Suprapubic skin (tissue), 4 donors: ENCODE measurements around the gene EIF4EBP2. TPM values are rescaled to one million over a fixed set of nuclear protein-coding genes. Genes with fewer than 3 reads are reported as not detected.
A peak's percentile ranks its signal among the peaks of the same experiment; 100 is the strongest.

Experiments
- DNase-seq, 2 donors: peaks; one replicate each; pipeline ENCODE4 v3.0.0-alpha.2; 2019; ENCODE audit warnings: low spot score in 2 of 2
- H3K27ac ChIP-seq: fragments of 200-600 bp; sonication (generic); one replicate; pipeline ENCODE4 v1.5.1; 2019
- H3K27me3 ChIP-seq: fragments of 200-600 bp; sonication (generic); one replicate; pipeline ENCODE4 v1.5.1; 2019
- H3K36me3 ChIP-seq: fragments of 200-600 bp; sonication (generic); one replicate; pipeline ENCODE4 v1.5.1; 2019
- H3K4me1 ChIP-seq: fragments of 200-600 bp; sonication (generic); one replicate; pipeline ENCODE4 v1.5.1; 2019
- H3K4me3 ChIP-seq: fragments of 200-600 bp; sonication (generic); one replicate; pipeline ENCODE4 v1.5.1; 2019; ENCODE audit warnings: mild to moderate bottlenecking
- H3K9me3 ChIP-seq: fragments of 200-600 bp; sonication (generic); one replicate; pipeline ENCODE4 v1.5.1; 2019
- CTCF ChIP-seq, 2 donors: fragments of 200-600 bp in 1 of 2; fragments of 450-650 bp in 1 of 2; sonication (generic) in 1 of 2; IDR thresholded peaks; one replicate each; pipeline ENCODE4 v1.5.1; 2016 to 2019; ENCODE audit warnings: antibody characterized with exemption in 2 of 2, mild to moderate bottlenecking in 1 of 2, moderate library complexity in 1 of 2
- EP300 ChIP-seq: sonication (generic); formaldehyde crosslinking; IDR thresholded peaks from one replicate; pipeline ENCODE4 v1.6.1; 2017; ENCODE audit warnings: antibody characterized with exemption
- POLR2A ChIP-seq, 2 donors: fragments of 450-650 bp; IDR thresholded peaks; one replicate each; pipeline ENCODE4 v1.6.1; 2017; ENCODE audit warnings: antibody characterized with exemption in 2 of 2, mild to moderate bottlenecking in 2 of 2, moderate library complexity in 2 of 2
- POLR2AphosphoS5 ChIP-seq, 3 donors: sonication (generic); formaldehyde crosslinking; IDR thresholded peaks; one replicate each; pipeline ENCODE4 v1.6.1; 2017; ENCODE audit warnings: antibody characterized with exemption in 3 of 3
- WGBS: methylation state at CpG from one replicate; pipeline ENCODE4 v1.1.5; 2018; 5-methylcytosine and 5-hydroxymethylcytosine counted together
- total RNA-seq, 4 donors: library from RNA; depleted of rRNA; stranded (reverse); fragments of >200 nt; gene quantifications; one replicate each; pipeline ENCODE4 v1.1.0, GENCODE V29; 2016

EIF4EBP2 gene
- total RNA-seq, 4 donors from 2014 or later: 71.7 to 91.6 (median 77.1) TPM

- no peaks in the 10 kb centered on the region for H3K9me3 ChIP-seq
- whole genome bisulfite sequencing: 92% methylated on average over 3 of the region's 3 CpGs
- no peaks in the 10 kb centered on the region for H3K4me1 ChIP-seq
- TF ChIP-seq POLR2A (IDR thresholded peaks at IDR 0.05) (no peak), EP300 (no peak), POLR2AphosphoS5 (IDR thresholded peaks at IDR 0.05) (no peak), CTCF (IDR thresholded peaks at IDR 0.05) (no peak)
- DNase-seq: no peak
- H3K4me3 ChIP-seq: no peak overlapping the region
- no peak overlapping the region for H3K27ac ChIP-seq
- H3K27me3 ChIP-seq: no peaks in the 10 kb centered on the region
- peaks cover 43% of the 10 kb centered on the region for H3K36me3 ChIP-seq
Observed at GRCh38 chr10:70418713-70419112, 14.8 kb downstream of the EIF4EBP2 start.

DNA sequence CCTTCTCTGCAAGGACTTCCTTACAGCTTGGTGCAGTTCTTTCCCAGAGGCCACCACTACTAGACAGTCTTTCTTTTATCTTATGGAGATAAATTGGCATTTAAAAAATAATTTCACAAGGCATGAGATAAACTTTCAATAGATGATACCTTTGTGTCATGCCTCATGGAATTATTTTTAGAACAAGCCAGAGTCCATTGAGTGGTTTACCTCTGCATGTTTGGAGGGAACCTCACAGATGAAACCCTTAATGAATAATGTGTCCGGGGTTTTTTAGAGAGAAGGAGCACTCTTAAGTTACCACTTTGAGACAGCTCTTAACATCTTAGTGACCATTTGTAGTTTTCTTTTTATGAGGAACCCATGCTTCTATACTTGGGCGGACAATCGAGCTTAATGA lies 20.4 kb downstream of the EIF4EBP2 start:
- Histone ChIP-seq H3K27ac (no peak overlapping the region), H3K27me3 (no peaks in the 10 kb centered on the region), H3K4me3 (no peak overlapping the region), H3K9me3 (no peaks in the 10 kb centered on the region), H3K36me3 (peaks cover 99% of the 10 kb centered on the region), H3K4me1 (peaks cover 5% of the 10 kb centered on the region)
- no peak for DNase-seq
- WGBS: 91% methylated on average over 3 of the region's 3 CpGs
- TF ChIP-seq POLR2AphosphoS5 (IDR thresholded peaks at IDR 0.05) (no peak), POLR2A (IDR thresholded peaks at IDR 0.05) (no peak), EP300 (no peak), CTCF (IDR thresholded peaks at IDR 0.05) (no peak)

DNA sequence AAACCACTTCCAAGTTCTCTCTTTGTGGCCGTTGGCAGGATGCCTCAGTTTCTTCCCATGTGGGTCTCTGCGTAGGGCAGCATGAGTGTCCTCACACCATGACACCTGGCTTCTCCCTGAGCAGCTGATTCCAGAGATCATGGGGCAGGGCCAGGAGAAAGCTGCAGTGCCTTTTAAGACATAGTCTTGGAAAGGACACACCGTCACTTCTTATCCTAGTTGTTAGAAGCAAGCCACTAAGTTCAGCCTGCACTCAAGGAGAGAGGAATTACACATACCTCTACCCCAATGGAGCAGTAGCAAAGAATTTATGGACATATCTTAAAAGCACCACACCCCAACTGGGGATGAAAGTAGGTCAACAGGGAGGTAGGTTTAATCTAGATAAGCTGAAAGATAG lies 21.2 kb downstream of the EIF4EBP2 start:
- WGBS: 75% methylated on average over 3 of the region's 3 CpGs
- Histone ChIP-seq H3K27ac (no peak overlapping the region), H3K36me3 (peaks cover 99% of the 10 kb centered on the region), H3K9me3 (no peaks in the 10 kb centered on the region), H3K4me3 (no peak overlapping the region), H3K27me3 (no peaks in the 10 kb centered on the region), H3K4me1 (peaks cover 7% of the 10 kb centered on the region)
- DNase-seq: no peak
- TF ChIP-seq EP300 (no peak), CTCF (IDR thresholded peaks at IDR 0.05) (no peak)

GRCh38 chr10:70426823-70427222 lies 22.9 kb downstream of the EIF4EBP2 start:
- DNase-seq: no peak
- WGBS: 96% methylated on average over 3 of the region's 3 CpGs
- TF ChIP-seq POLR2AphosphoS5 (IDR thresholded peaks at IDR 0.05) (no peak), CTCF (IDR thresholded peaks at IDR 0.05) (no peak), POLR2A (IDR thresholded peaks at IDR 0.05) (no peak), EP300 (no peak)
- Histone ChIP-seq H3K4me3 (no peak overlapping the region), H3K36me3 (peaks cover 84% of the 10 kb centered on the region), H3K9me3 (no peaks in the 10 kb centered on the region), H3K27ac (no peak overlapping the region), H3K4me1 (peaks cover 24% of the 10 kb centered on the region), H3K27me3 (no peaks in the 10 kb centered on the region)

DNA sequence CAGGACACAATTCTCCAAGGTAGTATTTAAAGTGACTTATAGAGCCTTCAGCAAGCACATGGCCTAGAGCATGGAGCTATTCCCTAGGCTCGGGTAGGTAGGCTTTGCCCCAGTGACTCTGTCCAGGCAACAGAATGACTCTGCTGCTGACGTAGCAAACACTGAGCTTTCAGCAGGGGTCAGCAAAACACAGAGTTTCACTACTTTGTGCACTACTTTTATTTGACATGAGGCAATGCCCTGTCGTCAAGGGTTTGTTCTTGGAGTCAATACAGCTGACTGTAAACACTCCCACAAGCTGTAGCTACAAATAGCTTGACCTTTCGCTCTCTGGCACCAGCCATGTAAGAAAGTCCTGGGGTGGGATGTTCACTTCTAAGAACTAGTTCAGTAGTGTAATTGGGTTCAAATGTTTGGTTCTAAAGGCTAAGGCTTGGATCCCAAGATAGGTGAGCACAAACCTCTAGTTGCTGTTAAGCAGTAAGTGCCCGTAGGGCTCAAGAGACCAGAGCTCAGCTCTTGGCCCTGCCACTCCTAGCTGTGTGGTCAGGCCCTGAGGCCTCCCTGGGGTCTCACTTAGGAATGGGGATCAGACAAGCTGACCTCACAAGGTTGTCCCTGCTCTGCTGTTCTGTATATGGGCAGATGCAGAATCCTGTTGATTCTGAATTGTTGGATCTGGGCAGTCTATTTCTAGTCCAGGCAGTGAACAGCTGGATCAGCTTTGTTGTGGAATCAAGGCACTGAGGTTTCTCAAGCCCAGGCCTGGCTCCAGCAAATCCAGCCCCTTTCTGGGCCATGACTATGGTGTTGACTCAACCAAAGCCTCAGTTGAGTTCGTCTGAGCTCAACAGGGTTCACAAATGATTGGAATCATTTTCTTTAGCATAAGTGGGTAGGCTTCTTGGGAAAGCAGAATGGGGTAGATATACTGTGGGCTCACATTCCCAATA lies 26.8 kb downstream of the EIF4EBP2 start:
- Histone ChIP-seq H3K4me1 (peaks cover 25% of the 10 kb centered on the region), H3K4me3 (no peak overlapping the region), H3K36me3 (peaks cover 44% of the 10 kb centered on the region), H3K27ac (peak overlapping the region; percentile 18), H3K27me3 (no peaks in the 10 kb centered on the region), H3K9me3 (no peaks in the 10 kb centered on the region)
- WGBS: 48% methylated on average over 3 of the region's 6 CpGs
- peak in 1 of 3 donors; percentile 25 for TF ChIP-seq POLR2AphosphoS5 (IDR thresholded peaks at IDR 0.05)
- no peak for TF ChIP-seq POLR2A (IDR thresholded peaks at IDR 0.05)
- no peak for TF ChIP-seq CTCF (IDR thresholded peaks at IDR 0.05)
- TF ChIP-seq EP300: no peak
- peak in 1 of 2 donors; percentile 67 for DNase-seq
